Activated CD4-positive, alpha-beta T cell treated with anti-CD3 and anti-CD28 coated beads for 36 hours (primary cell): ENCODE results near the gene ZNF24. TPM values are rescaled to one million over a fixed set of nuclear protein-coding genes. Genes with fewer than 3 reads are reported as not detected.

Experiments used
- ATAC-seq: fragments of 200-7000 bp; cut with Tn5 transposase; one replicate; pipeline ENCODE4 v1.10.0; 2021; ENCODE audit warnings: mild to moderate bottlenecking, moderate library complexity
- CTCF ChIA-PET: fragments of 350-600 bp; sonication (Branson Sonifier 250); formaldehyde crosslinking; loops from one replicate; lab custom pipeline; 2021; ENCODE audit warnings: antibody characterized with exemption; lab: Charles Lee
- POLR2A ChIA-PET: fragments of 350-600 bp; sonication (Branson Sonifier 250); formaldehyde crosslinking; loops from one replicate; lab custom pipeline; 2021; ENCODE audit warnings: antibody characterized with exemption, inconsistent platforms; lab: Charles Lee
- DNase-seq: peaks from one replicate; pipeline ENCODE4 v3.0.0-alpha.2; 2020
- H3K27ac Mint-ChIP-seq: one replicate; pipeline ENCODE4 v1.8.0; 2021; ENCODE audit warnings: mixed read lengths
- H3K27me3 Mint-ChIP-seq: one replicate; pipeline ENCODE4 v1.8.0; 2021; ENCODE audit warnings: mixed read lengths
- H3K36me3 Mint-ChIP-seq: one replicate; pipeline ENCODE4 v1.8.0; 2021; ENCODE audit warnings: low read depth, mixed read lengths
- H3K4me1 Mint-ChIP-seq: one replicate; pipeline ENCODE4 v1.8.0; 2021; ENCODE audit warnings: mixed read lengths
- H3K4me3 Mint-ChIP-seq: one replicate; pipeline ENCODE4 v1.8.0; 2021; ENCODE audit warnings: mild to moderate bottlenecking, moderate library complexity, mixed read lengths
- H3K9me3 Mint-ChIP-seq: one replicate; pipeline ENCODE4 v1.8.0; 2021; ENCODE audit warnings: low read depth, mixed read lengths
- intact Hi-C, 2 experiments: fragments of 100-400 bp; cut with DNase I in 1 of 2; cut with micrococcal nuclease in 1 of 2; formaldehyde crosslinking; loops; one replicate each; pipeline versions ENCODE4 v1.14.2 to v1.15.1; 2022 to 2024; cut with DNase I, micrococcal nuclease
- total RNA-seq, 2 experiments: library from RNA; stranded (reverse); gene quantifications; one replicate each; pipeline ENCODE4 v1.2.3, GENCODE V29; 2021

The ZNF24 gene
- total RNA-seq, 2 experiments from 2014 or later = 31.7 to 50.9 TPM

DNA sequence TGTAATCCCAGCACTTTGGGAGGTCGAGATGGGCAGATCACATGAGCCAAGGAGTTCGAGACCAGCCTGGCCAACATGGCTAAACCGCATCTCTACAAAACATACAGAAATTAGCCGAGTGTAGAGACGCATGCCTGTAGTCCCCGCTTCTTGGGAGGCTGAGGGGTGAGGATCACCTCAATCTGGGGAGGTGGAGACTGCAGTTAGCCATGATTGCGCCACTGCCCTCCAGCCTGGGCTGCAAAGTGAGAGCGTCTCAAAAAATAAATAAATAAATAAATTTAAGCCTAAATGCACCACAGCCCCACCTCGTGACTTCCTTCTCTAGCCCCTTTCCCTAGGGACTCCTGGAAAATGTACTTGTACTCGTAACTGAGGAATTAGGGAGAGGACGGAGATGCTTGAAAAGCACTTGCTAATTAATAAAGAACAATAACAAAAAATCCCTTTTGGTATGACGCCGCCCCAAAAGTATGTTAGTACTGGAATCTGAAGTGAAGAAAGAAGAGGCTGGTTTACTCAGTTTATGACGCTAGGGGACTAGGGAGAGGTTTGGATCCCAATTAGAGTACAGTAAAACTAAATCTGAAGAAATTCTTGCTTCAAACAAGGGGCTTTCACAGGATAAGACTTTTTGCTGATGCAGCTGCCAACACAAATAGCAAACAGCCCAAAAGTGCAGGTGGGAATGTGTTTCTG is 33.8 kb upstream of the ZNF24 start:
- Mint-ChIP-seq H3K36me3 (no peaks in the 10 kb centered on the region), H3K27ac (no peak overlapping the region), H3K4me1 (peaks cover 4% of the 10 kb centered on the region), H3K9me3 (no peaks in the 10 kb centered on the region), H3K4me3 (peak overlapping the region; percentile 71), H3K27me3 (no peaks in the 10 kb centered on the region)
- CTCF ChIA-PET = no interaction called here
- POLR2A ChIA-PET = no interaction called here
- intact Hi-C loops = loop anchor here in 1 of 2 experiments (1.0 to 2.0 kb wide), 3 partner anchors 34 to 595 kb away; partner anchors contain the start of genes INO80C, RMP24 and ZNF24
- ATAC-seq = no peak
- no peak for DNase-seq

DNA sequence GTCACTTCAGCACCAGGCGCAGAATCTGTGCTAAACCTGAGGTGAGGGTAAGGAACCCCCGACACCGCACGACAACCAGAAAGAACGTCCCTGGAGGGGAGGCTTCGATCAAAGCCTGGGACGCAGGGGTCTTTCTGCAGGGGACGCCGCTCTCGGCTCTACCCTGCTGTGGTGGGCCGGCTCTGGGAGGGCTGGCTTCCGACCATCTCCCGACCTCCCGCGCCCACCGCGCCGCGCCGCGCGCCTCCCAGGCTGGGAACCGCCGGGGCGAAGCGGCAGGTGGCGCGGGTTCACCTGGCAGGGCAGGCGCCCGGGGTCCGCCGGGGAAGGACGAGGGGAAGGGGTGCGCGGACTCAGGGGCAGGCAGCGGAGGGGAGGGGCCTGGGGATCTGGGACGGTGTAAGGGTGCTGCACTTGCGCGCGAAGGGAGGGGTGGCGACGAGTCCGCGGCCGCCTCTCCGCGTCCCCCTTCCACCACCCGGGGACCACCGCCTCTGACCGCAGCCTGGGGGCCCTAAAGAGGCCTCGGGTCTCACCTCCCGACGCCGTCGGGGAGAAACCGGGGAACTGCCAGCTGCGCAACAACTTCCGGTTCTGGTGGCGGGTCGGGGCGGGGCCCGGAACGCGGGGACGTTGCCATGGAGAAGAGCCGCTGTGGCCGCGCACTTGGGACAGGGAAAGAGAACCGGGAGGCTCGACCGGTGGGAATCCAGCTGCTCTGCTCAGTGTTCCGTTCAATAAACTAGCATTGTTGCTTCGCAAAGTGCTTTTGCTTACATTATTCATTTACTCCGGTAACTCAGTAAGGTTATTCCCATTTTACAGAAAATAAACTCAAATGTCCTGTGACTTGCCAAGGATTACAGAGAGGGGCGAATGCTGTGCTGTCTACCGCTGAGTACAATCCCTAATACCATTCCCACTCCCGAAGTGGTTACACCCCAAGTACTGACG is 32.8 kb upstream of the ZNF24 start, which contains the start of gene ZNF396:
Gene ZNF396 (minus strand): TSS at position 596 of the 954 bp plus-strand sequence. CDS start 3,045 bp downstream, outside the sequence.
- peak; percentile 81 for DNase-seq
- Mint-ChIP-seq H3K36me3 (no peaks in the 10 kb centered on the region), H3K27ac (peak within 1 kb of the TSS; percentile 19), H3K9me3 (no peaks in the 10 kb centered on the region), H3K27me3 (no peaks in the 10 kb centered on the region), H3K4me1 (peaks cover 10% of the 10 kb centered on the region), H3K4me3 (peak within 1 kb of the TSS; percentile 71)
- intact Hi-C loops = loop anchor here in 1 of 2 experiments (1.0 to 2.0 kb wide), 3 partner anchors 33 to 596 kb away; partner anchors contain the start of genes INO80C, RMP24 and ZNF24
- peak; percentile 79 for ATAC-seq
- ChIA-PET POLR2A (no interaction called here), CTCF (no interaction called here)

DNA sequence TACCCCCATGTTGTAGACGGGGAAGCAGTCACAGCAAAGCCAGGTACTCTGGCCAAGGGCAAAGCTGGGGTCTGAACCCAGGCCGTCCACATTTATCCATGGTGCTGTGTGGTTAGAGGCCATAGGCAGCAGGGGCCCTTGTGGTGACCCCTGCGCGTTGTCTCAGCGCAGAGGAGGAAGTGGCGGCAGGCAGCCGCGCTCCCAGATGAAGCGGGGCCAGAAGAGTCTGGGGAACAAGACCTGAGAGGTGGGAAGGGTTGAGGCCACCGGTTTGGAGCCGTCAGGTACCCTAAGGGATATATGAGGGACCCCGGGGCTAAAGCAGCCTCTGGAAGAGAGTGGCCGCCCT is 32.1 kb upstream of the ZNF24 start:
- H3K4me3 Mint-ChIP-seq = peak overlapping the region; percentile 71
- intact Hi-C loops = loop anchor here in 1 of 2 experiments (2.0 kb wide), 1 partner anchor 596 kb away; the partner anchor contains the start of gene RMP24
- no peaks in the 10 kb centered on the region for H3K36me3 Mint-ChIP-seq
- H3K9me3 Mint-ChIP-seq = no peaks in the 10 kb centered on the region
- H3K27ac Mint-ChIP-seq = peak overlapping the region; percentile 19
- H3K27me3 Mint-ChIP-seq = no peaks in the 10 kb centered on the region
- ChIA-PET POLR2A (no interaction called here), CTCF (no interaction called here)
- peaks cover 13% of the 10 kb centered on the region for H3K4me1 Mint-ChIP-seq
- ATAC-seq (peak; percentile 52), DNase-seq (peak; percentile 32)

DNA sequence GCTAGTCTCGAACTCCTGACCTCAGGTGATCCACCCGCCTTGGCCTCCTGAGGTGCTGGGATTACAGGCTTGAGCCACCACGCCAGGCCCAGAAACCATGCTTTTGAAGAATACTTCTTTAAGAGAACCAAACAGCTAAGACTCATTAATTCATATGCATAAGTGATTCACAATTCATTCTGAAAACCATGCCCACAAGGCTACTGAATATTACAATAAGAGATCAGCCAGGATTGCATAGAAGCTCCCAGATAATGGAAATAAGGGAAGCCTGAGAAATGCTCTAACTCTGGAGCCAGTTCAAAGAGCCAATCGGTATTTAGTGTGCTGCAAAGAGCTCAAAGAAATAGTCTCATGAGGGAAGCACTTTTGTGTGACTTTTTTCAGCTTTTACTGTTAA is 30.5 kb upstream of the ZNF24 start:
- CTCF ChIA-PET = interaction anchor here (0.8 to 2.7 kb wide), 5 partner anchors 11 to 350 kb away, joined by 3 to 17 read pairs (median 4); no protein-coding TSS in a partner anchor
- intact Hi-C loops = no loop called here
- no peak overlapping the region for H3K27ac Mint-ChIP-seq
- DNase-seq = no peak
- no peaks in the 10 kb centered on the region for H3K27me3 Mint-ChIP-seq
- H3K9me3 Mint-ChIP-seq = no peaks in the 10 kb centered on the region
- ATAC-seq = no peak
- H3K4me1 Mint-ChIP-seq = peaks cover 13% of the 10 kb centered on the region
- POLR2A ChIA-PET = no interaction called here
- no peaks in the 10 kb centered on the region for H3K36me3 Mint-ChIP-seq
- H3K4me3 Mint-ChIP-seq = no peak overlapping the region

DNA sequence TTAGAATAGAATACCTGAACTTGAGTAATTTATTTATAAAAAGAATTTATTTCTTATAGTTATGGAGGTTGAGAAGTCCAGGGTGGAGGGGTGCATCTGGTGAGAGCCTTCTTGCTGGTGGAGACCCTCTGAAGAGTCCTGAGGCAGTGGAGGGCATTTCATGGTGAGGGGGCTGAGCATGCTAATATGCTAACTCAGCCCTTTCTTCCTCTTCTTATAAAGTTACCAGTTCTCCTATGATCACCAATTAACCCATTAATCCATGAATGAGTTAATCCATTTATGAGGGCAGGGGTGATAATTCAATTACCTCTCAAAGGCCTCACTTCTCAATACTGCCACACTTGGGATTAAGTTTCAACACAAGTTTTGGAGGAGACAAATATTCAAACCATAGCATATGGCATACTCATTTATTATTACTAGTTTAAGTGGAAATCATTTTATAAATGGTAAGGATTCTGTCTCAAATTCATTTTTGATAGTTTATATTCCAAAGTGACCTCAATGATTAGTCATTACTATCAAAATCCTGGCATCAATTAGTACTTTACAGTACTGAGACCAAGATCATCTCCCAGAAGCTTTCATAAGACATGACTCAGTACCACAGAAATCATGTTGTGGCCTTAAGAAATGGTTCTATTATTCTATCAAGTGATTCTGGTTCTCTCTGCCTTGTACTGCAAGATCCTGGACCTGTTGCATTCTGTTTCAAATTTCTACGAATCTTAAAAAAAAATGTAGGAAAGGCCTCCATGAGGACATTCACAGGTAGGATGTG is 27.4 kb upstream of the ZNF24 start:
- intact Hi-C loops = no loop called here
- no peak overlapping the region for H3K27ac Mint-ChIP-seq
- ATAC-seq = peak; percentile 63
- POLR2A ChIA-PET = no interaction called here
- CTCF ChIA-PET = interaction anchor here (2.3 kb wide), 1 partner anchor 15 kb away, joined by 6 read pairs; no protein-coding TSS in a partner anchor
- no peaks in the 10 kb centered on the region for H3K27me3 Mint-ChIP-seq
- H3K4me3 Mint-ChIP-seq = no peak overlapping the region
- H3K9me3 Mint-ChIP-seq = no peaks in the 10 kb centered on the region
- no peak for DNase-seq
- no peaks in the 10 kb centered on the region for H3K36me3 Mint-ChIP-seq
- H3K4me1 Mint-ChIP-seq = peaks cover 13% of the 10 kb centered on the region

DNA sequence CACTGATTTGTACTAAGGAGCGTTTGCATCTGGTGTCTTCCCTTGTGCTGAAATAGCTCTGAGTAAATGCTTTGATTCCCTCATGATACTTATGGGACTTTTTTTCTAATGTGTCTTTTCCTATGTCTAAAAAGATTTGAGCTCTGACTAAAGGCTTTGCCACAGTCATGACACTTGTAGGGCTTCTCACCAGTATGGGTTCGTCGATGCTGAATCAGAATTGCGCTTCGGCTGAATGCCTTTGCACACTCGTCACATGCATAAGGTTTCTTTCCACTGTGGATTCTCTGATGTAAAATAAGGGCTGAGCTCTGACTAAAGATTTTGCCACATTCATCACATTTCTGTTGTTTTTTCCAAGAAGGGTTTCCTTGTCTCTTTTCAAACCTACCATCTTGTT is 24.9 kb upstream of the ZNF24 start:
- Mint-ChIP-seq H3K27ac (no peak overlapping the region), H3K4me3 (no peak overlapping the region), H3K9me3 (no peaks in the 10 kb centered on the region), H3K27me3 (peaks cover 2% of the 10 kb centered on the region), H3K36me3 (no peaks in the 10 kb centered on the region), H3K4me1 (peaks cover 8% of the 10 kb centered on the region)
- intact Hi-C loops = no loop called here
- POLR2A ChIA-PET = no interaction called here
- CTCF ChIA-PET = interaction anchor here (0.6 to 1.8 kb wide), 3 partner anchors 11 to 146 kb away, joined by 3 to 5 read pairs (median 3); no protein-coding TSS in a partner anchor
- no peak for DNase-seq
- ATAC-seq = no peak

DNA sequence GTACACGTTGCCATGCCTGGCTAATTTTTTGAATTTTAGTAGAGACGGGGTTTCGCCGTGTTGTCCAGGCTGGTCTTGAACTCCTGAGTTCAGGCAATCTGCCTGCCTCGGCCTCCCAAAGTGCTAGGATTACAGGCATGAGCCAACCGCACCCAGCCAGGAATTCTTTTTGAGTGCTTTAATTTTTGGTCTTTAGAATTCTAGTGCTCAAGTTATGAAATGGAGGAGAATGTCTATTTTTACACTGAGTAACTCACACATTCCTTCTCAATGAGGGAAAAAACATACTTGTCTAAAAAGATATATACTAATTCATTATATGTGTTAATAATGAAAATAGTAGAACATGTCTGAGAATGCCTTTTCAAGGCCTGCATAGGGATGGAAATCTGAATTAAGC is 24.4 kb upstream of the ZNF24 start:
- Mint-ChIP-seq H3K27me3 (peaks cover 2% of the 10 kb centered on the region), H3K9me3 (no peaks in the 10 kb centered on the region), H3K27ac (no peak overlapping the region), H3K4me1 (peaks cover 8% of the 10 kb centered on the region), H3K36me3 (no peaks in the 10 kb centered on the region), H3K4me3 (no peak overlapping the region)
- DNase-seq (no peak), ATAC-seq (no peak)
- intact Hi-C loops = no loop called here
- ChIA-PET CTCF (interaction anchor here (0.6 to 0.7 kb wide), 2 partner anchors 138 to 146 kb away, joined by 3 read pairs; no protein-coding TSS in a partner anchor), POLR2A (no interaction called here)

DNA sequence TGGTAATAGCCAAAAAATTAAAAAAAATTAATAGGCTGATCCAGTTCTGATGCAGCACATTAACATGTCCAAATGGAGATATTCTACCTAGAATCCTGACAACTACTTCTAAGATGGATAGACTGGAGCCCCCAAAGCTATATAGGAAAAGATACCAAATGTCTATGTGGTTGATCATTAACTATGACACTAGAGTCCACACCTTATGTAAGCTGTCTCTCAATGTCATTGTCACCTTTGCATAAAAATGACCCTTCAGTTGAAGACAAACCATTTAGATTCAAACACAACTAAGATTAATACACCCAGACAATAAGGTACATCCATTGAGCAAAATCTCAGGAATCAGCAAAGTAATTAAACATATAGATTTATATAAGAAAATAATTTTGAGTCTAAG is 18.3 kb upstream of the ZNF24 start:
- H3K4me3 Mint-ChIP-seq = no peak overlapping the region
- peaks cover 2% of the 10 kb centered on the region for H3K27me3 Mint-ChIP-seq
- POLR2A ChIA-PET = no interaction called here
- H3K4me1 Mint-ChIP-seq = no peaks in the 10 kb centered on the region
- no peaks in the 10 kb centered on the region for H3K36me3 Mint-ChIP-seq
- no peak for ATAC-seq
- no peak for DNase-seq
- no peaks in the 10 kb centered on the region for H3K9me3 Mint-ChIP-seq
- intact Hi-C loops = no loop called here
- H3K27ac Mint-ChIP-seq = no peak overlapping the region
- CTCF ChIA-PET = interaction anchor here (1.2 to 1.5 kb wide), 3 partner anchors 15 to 24 kb away, joined by 3 to 5 read pairs (median 5); no protein-coding TSS in a partner anchor

DNA sequence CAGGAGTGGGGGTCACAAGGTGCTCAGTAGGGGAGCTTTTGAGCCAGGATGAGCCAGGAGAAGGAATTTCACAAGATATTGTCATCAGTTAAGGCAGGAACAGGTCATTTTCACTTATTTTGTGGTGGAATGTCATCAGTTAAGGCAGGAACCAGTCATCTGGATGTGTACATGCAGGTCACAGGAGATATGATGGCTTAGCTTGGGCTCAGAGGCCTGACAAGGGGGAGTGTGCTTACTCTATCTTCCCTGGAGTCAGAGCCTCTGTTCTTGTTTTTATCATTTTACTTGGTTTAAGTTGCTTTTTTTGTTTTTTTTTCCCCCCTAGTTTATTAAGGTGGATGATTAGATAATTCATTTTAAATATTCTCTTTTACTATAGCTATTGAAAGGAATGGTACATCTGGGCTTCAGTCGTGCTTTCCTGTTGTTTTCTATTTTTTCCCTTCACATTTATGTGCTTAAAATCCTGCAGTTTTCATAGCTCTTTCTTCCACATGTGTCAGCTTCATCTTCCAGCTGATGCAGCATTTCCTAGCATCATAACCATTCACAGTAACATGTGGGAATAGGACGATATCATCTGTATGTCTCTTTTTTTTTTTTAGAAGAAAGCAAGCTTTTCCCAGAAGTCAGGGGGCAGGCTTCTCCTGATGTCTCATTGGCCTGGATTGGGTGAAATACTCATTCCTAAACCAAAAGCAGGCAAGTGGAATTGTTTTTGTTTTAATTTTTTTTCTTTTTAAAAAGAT is 17.5 kb upstream of the ZNF24 start:
- Mint-ChIP-seq H3K9me3 (no peaks in the 10 kb centered on the region), H3K4me1 (no peaks in the 10 kb centered on the region), H3K27me3 (peaks cover 2% of the 10 kb centered on the region), H3K4me3 (no peak overlapping the region), H3K27ac (no peak overlapping the region), H3K36me3 (no peaks in the 10 kb centered on the region)
- intact Hi-C loops = no loop called here
- ATAC-seq (no peak), DNase-seq (no peak)
- ChIA-PET CTCF (interaction anchor here (1.2 to 1.5 kb wide), 3 partner anchors 14 to 25 kb away, joined by 3 to 5 read pairs (median 5); no protein-coding TSS in a partner anchor), POLR2A (no interaction called here)

DNA sequence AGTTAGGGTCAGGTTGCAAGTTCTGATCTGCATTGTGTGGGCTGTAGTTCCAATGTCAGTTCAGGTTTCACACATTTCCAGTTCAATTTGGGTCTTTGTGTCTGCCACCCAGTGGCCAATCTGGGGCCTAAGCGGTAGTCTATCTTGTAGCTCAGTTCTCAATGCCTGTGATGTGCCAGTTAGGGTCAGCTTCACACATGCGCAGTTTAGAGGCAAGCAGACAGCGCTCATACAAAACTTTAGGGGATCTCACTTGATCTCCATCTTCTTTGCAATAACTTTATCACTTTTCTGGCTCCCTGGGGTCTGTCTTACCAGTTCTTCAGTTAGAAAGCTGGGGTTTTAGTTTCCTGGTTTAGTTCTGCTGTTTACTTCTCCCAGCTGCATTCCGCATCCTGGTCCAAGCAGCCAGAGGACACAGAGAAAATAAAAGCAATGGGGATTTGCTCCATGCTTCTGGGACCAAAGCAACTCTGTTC is 11.0 kb upstream of the ZNF24 start:
- intact Hi-C loops = loop anchor here (1.0 to 10.0 kb wide), 2 partner anchors 124 to 350 kb away; no protein-coding TSS in a partner anchor
- ChIA-PET POLR2A (no interaction called here), CTCF (interaction anchor here (0.6 to 2.9 kb wide), 16 partner anchors 9 to 470 kb away, joined by 3 to 18 read pairs (median 3); partner anchors contain the start of gene ZNF24)
- DNase-seq (peak; percentile 73), ATAC-seq (peak; percentile 99)
- Mint-ChIP-seq H3K4me1 (peaks cover 3% of the 10 kb centered on the region), H3K27ac (no peak overlapping the region), H3K27me3 (no peaks in the 10 kb centered on the region), H3K4me3 (no peak overlapping the region), H3K9me3 (peaks cover 8% of the 10 kb centered on the region), H3K36me3 (peaks cover 5% of the 10 kb centered on the region)
